HCT116 (cell line): ENCODE data around the gene TAS2R39. TPM values are rescaled to one million over a fixed set of nuclear protein-coding genes. Genes with fewer than 3 reads are reported as not detected.

Source experiments
- ATAC-seq: fragments of 200-7000 bp; cut with Tn5 transposase; 2 replicates; pipeline ENCODE4 v1.9.1; 2020; ENCODE audit warnings: mild to moderate bottlenecking, moderate library complexity
- BruUV-seq: library from RNA; stranded (reverse); fragments of 400-500 nt; replicated peaks from 2 replicates; lab custom pipeline; 2021; lab: Mats Ljungman, UMichigan
- CTCF ChIA-PET: fragments of 300-600 bp; sonication (Branson Sonifier 250); formaldehyde crosslinking; loops from one replicate; lab custom pipeline; 2021; ENCODE audit warnings: antibody characterized with exemption; lab: Charles Lee
- POLR2A ChIA-PET: fragments of 300-600, 350-600 bp; sonication (Branson Sonifier 250); formaldehyde crosslinking; loops from one replicate; lab custom pipeline; 2021; ENCODE audit warnings: antibody characterized with exemption; lab: Charles Lee
- RAD21 ChIA-PET, 2 experiments: fragments of 300-600 bp; sonication (Branson Sonifier 250); formaldehyde crosslinking; loops; one replicate each; lab custom pipeline; 2023; ENCODE audit warnings: low total read pairs in 2 of 2; ENCODE audit not compliant: uncharacterized antibody in 2 of 2, unreplicated experiment in 2 of 2, low non-redundant PET in 1 of 2; lab: Charles Lee
- DNase-seq: peaks from one replicate; pipeline ENCODE4 v3.0.0-alpha.2; 2010; ENCODE audit warnings: low read depth, low spot score
- H2AFZ ChIP-seq: fragments of 200-600 bp; shearing (Covaris generic), sonication (generic); 2 replicates; pipeline ENCODE4 v1.6.1; 2017; ENCODE audit warnings: low read depth, mixed run types, mixed read lengths, antibody characterized with exemption, low read length; ENCODE audit not compliant: poor library complexity, severe bottlenecking
- H3K27ac ChIP-seq: 2 replicates; pipeline ENCODE4 v1.5.1; 2012; ENCODE audit warnings: low read depth, low read length
- H3K27me3 ChIP-seq: fragments of 200-600 bp; sonication (generic); 2 replicates; pipeline ENCODE4 v1.6.1; 2016; ENCODE audit warnings: mixed run types, low read length, mixed read lengths; ENCODE audit not compliant: insufficient read depth
- H3K36me3 ChIP-seq, 2 experiments: fragments of 200-500 bp in 1 of 2; fragments of 200-600 bp in 1 of 2; sonication (Bioruptor generic) in 1 of 2; sonication (generic) in 1 of 2; 2 replicates each; pipeline versions ENCODE4 v1.5.1 to v1.6.1; 2014 to 2016; ENCODE audit warnings: low read length in 2 of 2, inconsistent platforms in 1 of 2, mixed read lengths in 1 of 2, mixed run types in 1 of 2; ENCODE audit not compliant: insufficient read depth in 2 of 2, control insufficient read depth in 1 of 2
- H3K4me1 ChIP-seq, 2 experiments: fragments of 200-600 bp in 1 of 2; sonication (generic) in 1 of 2; 2 replicates each; pipeline versions ENCODE4 v1.5.1 to v1.6.1; 2012 to 2017; ENCODE audit warnings: low read length in 2 of 2, inconsistent platforms in 1 of 2, mild to moderate bottlenecking in 1 of 2, mixed read lengths in 1 of 2, mixed run types in 1 of 2, moderate library complexity in 1 of 2; ENCODE audit not compliant: insufficient read depth in 2 of 2, control insufficient read depth in 1 of 2
- H3K4me2 ChIP-seq: fragments of 200-600 bp; sonication (generic); 2 replicates; pipeline ENCODE4 v1.6.1; 2017; ENCODE audit warnings: mixed run types, low read length, mixed read lengths
- H3K4me3 ChIP-seq, 2 experiments: fragments of 200-600 bp in 1 of 2; sonication (generic) in 1 of 2; replicated peaks in 1 of 2; 2 replicates each; pipeline ENCODE4 v1.5.1; 2011 to 2016; ENCODE audit warnings: low read length in 2 of 2, control low read depth in 1 of 2, low read depth in 1 of 2, mild to moderate bottlenecking in 1 of 2, mixed read lengths in 1 of 2, mixed run types in 1 of 2
- H3K79me2 ChIP-seq: fragments of 200-600 bp; sonication (generic); 2 replicates; pipeline ENCODE4 v1.6.1; 2017; ENCODE audit warnings: mild to moderate bottlenecking, mixed run types, low read length, moderate library complexity, mixed read lengths; ENCODE audit not compliant: insufficient read depth
- H3K9ac ChIP-seq: fragments of 200-600 bp; sonication (generic); 2 replicates; pipeline ENCODE4 v1.6.1; 2016; ENCODE audit warnings: low read length, mixed read lengths
- H3K9me2 ChIP-seq: fragments of 200-600 bp; sonication (generic), shearing (Covaris generic); 2 replicates; pipeline ENCODE4 v1.6.1; 2017; ENCODE audit warnings: mixed run types, mild to moderate bottlenecking, moderate library complexity; ENCODE audit not compliant: insufficient read depth
- H3K9me3 ChIP-seq, 2 experiments: fragments of 200-500 bp in 1 of 2; fragments of 200-600 bp in 1 of 2; sonication (Bioruptor generic) in 1 of 2; sonication (generic) in 1 of 2; 2 replicates each; pipeline ENCODE4 v1.6.1; 2014 to 2017; ENCODE audit warnings: low read length in 2 of 2, mixed read lengths in 2 of 2, inconsistent platforms in 1 of 2, low read depth in 1 of 2, mild to moderate bottlenecking in 1 of 2, mixed run types in 1 of 2, moderate library complexity in 1 of 2; ENCODE audit not compliant: control insufficient read depth in 1 of 2, insufficient read depth in 1 of 2
- H4K20me1 ChIP-seq: fragments of 200-600 bp; sonication (generic), shearing (Covaris generic); 2 replicates; pipeline ENCODE4 v1.6.1; 2017; ENCODE audit warnings: mixed run types, mild to moderate bottlenecking, moderate library complexity; ENCODE audit not compliant: insufficient read depth
- CEBPB ChIP-seq: IDR thresholded peaks from 2 replicates; pipeline ENCODE4 v1.6.1; 2012; ENCODE audit warnings: low read depth
- EGR1 ChIP-seq: IDR thresholded peaks from 2 replicates; pipeline ENCODE4 v1.6.1; 2012; ENCODE audit warnings: low read depth
- ELF1 ChIP-seq: IDR thresholded peaks from 2 replicates; pipeline ENCODE4 v1.6.1; 2012; ENCODE audit warnings: low read depth, borderline replicate concordance
- EZH2 ChIP-seq: fragments of 200-600 bp; sonication (generic); IDR thresholded peaks from 2 replicates; pipeline ENCODE4 v1.6.1; 2017; ENCODE audit warnings: antibody characterized with exemption, mixed run types
- FOSL1 ChIP-seq: IDR thresholded peaks from 2 replicates; pipeline ENCODE4 v1.6.1; 2012; ENCODE audit warnings: low read depth
- MAX ChIP-seq: IDR thresholded peaks from 2 replicates; pipeline ENCODE4 v1.6.1; 2012
- POLR2A ChIP-seq: IDR thresholded peaks from 2 replicates; pipeline ENCODE4 v1.7.0; 2011; ENCODE audit warnings: borderline replicate concordance; ENCODE audit not compliant: insufficient read depth, insufficient read length; ENCODE audit errors: extremely low read depth
- POLR2AphosphoS5 ChIP-seq: IDR thresholded peaks from 2 replicates; pipeline ENCODE4 v1.6.1; 2011; ENCODE audit warnings: mild to moderate bottlenecking, low read depth, low read length, moderate library complexity
- SIN3A ChIP-seq: IDR thresholded peaks from 2 replicates; pipeline ENCODE4 v1.6.1; 2012; ENCODE audit warnings: low read depth
- SP1 ChIP-seq: IDR thresholded peaks from 2 replicates; pipeline ENCODE4 v1.6.1; 2012; ENCODE audit warnings: low read depth
- SRF ChIP-seq: IDR thresholded peaks from 2 replicates; pipeline ENCODE4 v1.6.1; 2012; ENCODE audit warnings: low read depth
- ZBTB33 ChIP-seq: IDR thresholded peaks from 2 replicates; pipeline ENCODE4 v1.6.1; 2011; ENCODE audit warnings: mild to moderate bottlenecking, low read length, moderate library complexity; ENCODE audit not compliant: insufficient replicate concordance; ENCODE audit errors: extremely low read depth
- ZFX ChIP-seq: fragments of 450-650 bp; IDR thresholded peaks from 2 replicates; pipeline ENCODE4 v1.6.1; 2017
- intact Hi-C: fragments of 100-400 bp; cut with micrococcal nuclease; formaldehyde crosslinking; loops from 2 replicates; pipeline ENCODE4 v1.10.0; 2022
- total RNA-seq: library from RNA; stranded (reverse); gene quantifications from one replicate; pipeline ENCODE4 v1.2.1, GENCODE V29; 2021; ENCODE audit not compliant: unreplicated experiment

The TAS2R39 gene
- total RNA-seq, 1 experiment from 2014 or later: not detected

GRCh38 chr7:143148050-143148449 lies 35.2 kb upstream of the TAS2R39 start:
- TF ChIP-seq MAX: no peak
- TF ChIP-seq POLR2AphosphoS5: no peak
- TF ChIP-seq SP1: no peak
- TF ChIP-seq ELF1: no peak
- no peak for TF ChIP-seq EZH2
- TF ChIP-seq FOSL1: no peak
- TF ChIP-seq SRF: no peak
- TF ChIP-seq POLR2A: no peak
- no peak for TF ChIP-seq SIN3A
- no peak for TF ChIP-seq CEBPB
- no peak for TF ChIP-seq ZBTB33
- TF ChIP-seq ZFX: no peak
- TF ChIP-seq EGR1: no peak
- no peak overlapping the region for H3K27ac ChIP-seq
- ChIA-PET POLR2A (no interaction called here), RAD21 (no interaction called here), CTCF (no interaction called here)
- no peak overlapping the region for H3K4me2 ChIP-seq
- H3K27me3 ChIP-seq: no peaks in the 10 kb centered on the region
- no peaks in the 10 kb centered on the region for H3K36me3 ChIP-seq
- H3K4me3 ChIP-seq: no peak overlapping the region
- BruUV-seq: no TSS peak
- H3K9me3 ChIP-seq: no peaks in the 10 kb centered on the region
- no peak overlapping the region for H2AFZ ChIP-seq
- no peaks in the 10 kb centered on the region for H4K20me1 ChIP-seq
- no peaks in the 10 kb centered on the region for H3K4me1 ChIP-seq
- H3K79me2 ChIP-seq: no peaks in the 10 kb centered on the region
- intact Hi-C loops: no loop called here
- no peak overlapping the region for H3K9ac ChIP-seq
- H3K9me2 ChIP-seq: no peaks in the 10 kb centered on the region
- no peak for ATAC-seq
- DNase-seq: no peak
